Activated T-cell treated with anti-CD3 and anti-CD28 coated beads for 24 hours (primary cell): Measurements from ENCODE around the gene ATRIP.

Experiments
- DNase-seq: peaks from one replicate; pipeline ENCODE4 v3.0.0-alpha.2; 2020; ENCODE audit warnings: low read depth

Gene ATRIP

GRCh38 chr3:48423883-48424695 is 22.4 kb upstream of the ATRIP start:
- no peak for DNase-seq

GRCh38 chr3:48425281-48425812 is 21.2 kb upstream of the ATRIP start:
- no peak for DNase-seq

- DNase-seq, result no peak
These were observed 20.1 kb upstream of the ATRIP start for GRCh38 chr3:48426401-48426909.

GRCh38 chr3:48426944-48427629 is 19.4 kb upstream of the ATRIP start:
- no peak for DNase-seq

- DNase-seq, result no peak
These were observed 18.9 kb upstream of the ATRIP start for GRCh38 chr3:48427630-48427962.

GRCh38 chr3:48428088-48428571 is 18.4 kb upstream of the ATRIP start:
- no peak for DNase-seq

GRCh38 chr3:48428572-48429316 is 17.8 kb upstream of the ATRIP start:
- DNase-seq, result no peak

- peak; percentile 39 for DNase-seq
These were observed 17.1 kb upstream of the ATRIP start for GRCh38 chr3:48429317-48429959.

- DNase-seq, result no peak
These were observed 16.4 kb upstream of the ATRIP start, which contains the start of gene PLXNB1 for GRCh38 chr3:48429960-48430707. Gene PLXNB1, minus strand, starts transcription at chr3:48430086. Its CDS starts 5,475 bp downstream, at chr3:48424611.

GRCh38 chr3:48430708-48431101 is 15.8 kb upstream of the ATRIP start:
- DNase-seq, result no peak

GRCh38 chr3:48431224-48432029 is 15.1 kb upstream of the ATRIP start:
- DNase-seq, result no peak

GRCh38 chr3:48432411-48433371 is 13.8 kb upstream of the ATRIP start:
- DNase-seq, result no peak

GRCh38 chr3:48433472-48434118 is 12.9 kb upstream of the ATRIP start:
- DNase-seq, result no peak

GRCh38 chr3:48434591-48435222 is 11.8 kb upstream of the ATRIP start:
- DNase-seq, result no peak

- no peak for DNase-seq
These were observed 11.3 kb upstream of the ATRIP start for GRCh38 chr3:48435223-48435595.

- peak; percentile 77 for DNase-seq
These were observed 10.6 kb upstream of the ATRIP start for GRCh38 chr3:48435774-48436476.

- DNase-seq, result no peak
These were observed 10.1 kb upstream of the ATRIP start for GRCh38 chr3:48436477-48436787.
